ENCODE results near the gene PARD3B. TPM values are rescaled to one million over a fixed set of nuclear protein-coding genes. Genes with fewer than 3 reads are reported as not detected.

The PARD3B gene
- total RNA-seq, 1 donor from 2014 or later = 6.5 TPM

DNA sequence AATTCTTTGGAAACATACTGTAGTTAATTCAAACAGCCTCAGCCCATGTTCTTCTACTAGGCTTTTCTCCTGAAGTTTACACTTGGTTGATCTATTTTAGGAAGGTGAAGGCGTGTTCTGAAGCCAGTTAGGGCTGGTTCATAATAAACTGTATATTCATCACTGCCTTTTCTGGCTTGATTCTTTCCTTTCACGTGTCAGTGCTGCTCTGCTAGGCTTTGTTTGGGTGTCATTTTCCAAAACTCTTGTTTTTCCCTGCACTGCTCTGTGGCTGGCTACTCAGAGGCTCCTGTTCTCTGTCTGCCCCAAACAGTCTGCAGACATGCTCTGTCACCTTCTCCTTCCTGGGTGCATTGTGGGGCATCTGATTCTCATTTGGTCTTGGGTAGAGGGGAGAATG lies 136.1 kb downstream of the PARD3B start:
- Histone ChIP-seq H3K4me3 (ENCODE audit: low read depth, low read length) (no peak overlapping the region), H3K36me3 (ENCODE audit: control insufficient read depth, insufficient read depth, low read length) (no peaks in the 10 kb centered on the region), H3K27me3 (ENCODE audit: control insufficient read depth, insufficient read depth, low read length) (no peaks in the 10 kb centered on the region)
- TF ChIP-seq, protein P1, sequence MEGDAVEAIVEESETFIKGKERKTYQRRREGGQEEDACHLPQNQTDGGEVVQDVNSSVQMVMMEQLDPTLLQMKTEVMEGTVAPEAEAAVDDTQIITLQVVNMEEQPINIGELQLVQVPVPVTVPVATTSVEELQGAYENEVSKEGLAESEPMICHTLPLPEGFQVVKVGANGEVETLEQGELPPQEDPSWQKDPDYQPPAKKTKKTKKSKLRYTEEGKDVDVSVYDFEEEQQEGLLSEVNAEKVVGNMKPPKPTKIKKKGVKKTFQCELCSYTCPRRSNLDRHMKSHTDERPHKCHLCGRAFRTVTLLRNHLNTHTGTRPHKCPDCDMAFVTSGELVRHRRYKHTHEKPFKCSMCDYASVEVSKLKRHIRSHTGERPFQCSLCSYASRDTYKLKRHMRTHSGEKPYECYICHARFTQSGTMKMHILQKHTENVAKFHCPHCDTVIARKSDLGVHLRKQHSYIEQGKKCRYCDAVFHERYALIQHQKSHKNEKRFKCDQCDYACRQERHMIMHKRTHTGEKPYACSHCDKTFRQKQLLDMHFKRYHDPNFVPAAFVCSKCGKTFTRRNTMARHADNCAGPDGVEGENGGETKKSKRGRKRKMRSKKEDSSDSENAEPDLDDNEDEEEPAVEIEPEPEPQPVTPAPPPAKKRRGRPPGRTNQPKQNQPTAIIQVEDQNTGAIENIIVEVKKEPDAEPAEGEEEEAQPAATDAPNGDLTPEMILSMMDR (IDR thresholded peaks at IDR 0.05; ENCODE audit: insufficient read depth, low read length, poor library complexity, severe bottlenecking) = no peak
- DNase-seq (ENCODE audit: low read depth) = no peak

DNA sequence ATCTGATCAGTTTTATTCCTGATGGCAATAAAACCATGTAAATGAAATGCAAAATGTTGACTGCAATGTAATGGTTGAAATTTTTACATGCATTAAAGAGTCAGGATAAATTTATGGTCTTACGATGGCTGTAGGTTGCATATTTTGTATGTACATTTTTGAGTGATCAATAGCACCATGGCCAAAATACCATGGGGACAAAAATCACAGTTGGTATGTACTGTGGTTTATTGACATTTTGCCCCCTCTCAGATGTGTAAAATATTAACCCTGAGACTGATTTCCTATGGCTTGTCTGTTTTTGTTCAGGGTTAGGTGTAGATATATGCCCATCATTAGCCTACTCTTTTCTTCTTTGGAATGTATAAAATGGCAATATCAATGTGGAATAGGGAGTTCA lies 138.1 kb downstream of the PARD3B start:
- Histone ChIP-seq H3K27me3 (ENCODE audit: control insufficient read depth, insufficient read depth, low read length) (no peaks in the 10 kb centered on the region), H3K4me3 (ENCODE audit: low read depth, low read length) (no peak overlapping the region), H3K36me3 (ENCODE audit: control insufficient read depth, insufficient read depth, low read length) (no peaks in the 10 kb centered on the region)
- no peak for DNase-seq (ENCODE audit: low read depth)
- TF ChIP-seq, protein P1 (IDR thresholded peaks at IDR 0.05; ENCODE audit: insufficient read depth, low read length, poor library complexity, severe bottlenecking) = no peak

DNA sequence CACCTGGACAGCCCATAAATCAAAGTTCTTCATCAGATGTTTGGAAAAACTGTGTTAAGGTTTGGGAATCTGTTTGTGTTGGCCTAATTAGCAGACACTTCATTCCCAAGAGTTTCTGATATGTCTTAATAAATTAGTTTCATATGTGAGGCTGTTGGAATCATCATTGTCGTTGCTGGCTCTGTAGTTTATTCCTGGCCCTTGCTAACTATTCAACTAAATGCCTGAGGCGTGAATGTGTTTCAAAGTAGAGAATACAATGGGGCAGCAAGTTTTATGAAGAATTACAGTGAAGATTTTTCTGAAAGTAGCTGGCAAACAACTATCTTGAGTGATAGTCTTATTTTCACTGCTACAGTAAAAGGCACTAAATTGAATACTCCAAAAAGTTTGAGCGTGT lies 141.1 kb downstream of the PARD3B start:
- TF ChIP-seq, protein P1 (IDR thresholded peaks at IDR 0.05; ENCODE audit: insufficient read depth, low read length, poor library complexity, severe bottlenecking) = no peak
- no peaks in the 10 kb centered on the region for H3K27me3 ChIP-seq (ENCODE audit: control insufficient read depth, insufficient read depth, low read length)
- DNase-seq (ENCODE audit: low read depth) = no peak
- no peak overlapping the region for H3K4me3 ChIP-seq (ENCODE audit: low read depth, low read length)
- no peaks in the 10 kb centered on the region for H3K36me3 ChIP-seq (ENCODE audit: control insufficient read depth, insufficient read depth, low read length)

DNA sequence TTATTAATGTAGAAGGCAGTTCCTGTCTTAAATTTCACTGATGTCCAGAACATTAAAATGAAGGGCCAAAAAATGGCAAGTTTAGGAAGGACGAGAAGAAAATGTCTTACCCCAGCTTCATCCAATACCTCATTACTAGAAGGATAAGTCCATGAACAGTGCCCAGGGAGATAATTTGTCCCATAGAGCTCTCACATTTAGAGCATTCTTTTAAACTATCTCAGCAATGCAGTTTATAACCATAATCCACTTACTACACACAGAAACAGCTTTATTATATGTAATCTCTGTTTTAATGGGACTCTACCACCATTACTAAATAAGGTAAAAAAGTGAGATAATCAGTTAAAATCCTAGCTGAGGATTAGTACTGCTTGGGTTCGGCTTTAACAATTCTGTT lies 142.5 kb downstream of the PARD3B start:
- no peak for DNase-seq (ENCODE audit: low read depth)
- H3K4me3 ChIP-seq (ENCODE audit: low read depth, low read length) = no peak overlapping the region
- no peaks in the 10 kb centered on the region for H3K27me3 ChIP-seq (ENCODE audit: control insufficient read depth, insufficient read depth, low read length)
- TF ChIP-seq, protein P1 (IDR thresholded peaks at IDR 0.05; ENCODE audit: insufficient read depth, low read length, poor library complexity, severe bottlenecking) = no peak
- no peaks in the 10 kb centered on the region for H3K36me3 ChIP-seq (ENCODE audit: control insufficient read depth, insufficient read depth, low read length)

DNA sequence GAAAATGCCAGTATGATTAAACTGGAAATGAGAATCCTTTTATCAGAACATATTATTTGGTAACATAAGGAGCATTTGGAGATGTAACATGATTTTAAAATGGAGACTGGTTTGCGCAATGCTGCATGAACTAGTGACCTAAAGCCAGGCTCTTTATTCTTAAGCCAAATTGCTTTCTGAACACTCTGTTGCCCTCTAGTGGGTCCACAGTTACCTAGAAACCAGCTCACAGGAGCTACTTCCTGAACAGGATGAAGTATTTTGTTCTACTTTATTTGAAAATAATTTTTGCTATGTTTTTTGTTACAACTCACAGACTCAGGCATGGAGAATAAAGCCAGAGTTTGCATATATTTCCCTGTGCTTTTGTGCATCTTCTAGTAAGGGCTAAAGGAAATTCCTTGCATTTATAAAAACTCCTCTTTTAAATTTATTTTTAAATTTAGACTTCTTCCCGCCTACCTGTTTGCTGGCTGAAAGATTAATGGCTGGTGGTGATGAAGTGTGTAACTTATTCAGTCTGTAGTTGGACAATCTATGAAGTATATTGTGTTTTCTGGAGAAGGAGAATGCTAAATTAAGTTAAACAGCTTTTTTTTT lies 146.7 kb downstream of the PARD3B start:
- TF ChIP-seq, protein P1 (IDR thresholded peaks at IDR 0.05; ENCODE audit: insufficient read depth, low read length, poor library complexity, severe bottlenecking) = peak; percentile 83
- Histone ChIP-seq H3K27me3 (ENCODE audit: control insufficient read depth, insufficient read depth, low read length) (no peaks in the 10 kb centered on the region), H3K4me3 (ENCODE audit: low read depth, low read length) (no peak overlapping the region), H3K36me3 (ENCODE audit: control insufficient read depth, insufficient read depth, low read length) (no peaks in the 10 kb centered on the region)
- peak; percentile 72 for DNase-seq (ENCODE audit: low read depth)

DNA sequence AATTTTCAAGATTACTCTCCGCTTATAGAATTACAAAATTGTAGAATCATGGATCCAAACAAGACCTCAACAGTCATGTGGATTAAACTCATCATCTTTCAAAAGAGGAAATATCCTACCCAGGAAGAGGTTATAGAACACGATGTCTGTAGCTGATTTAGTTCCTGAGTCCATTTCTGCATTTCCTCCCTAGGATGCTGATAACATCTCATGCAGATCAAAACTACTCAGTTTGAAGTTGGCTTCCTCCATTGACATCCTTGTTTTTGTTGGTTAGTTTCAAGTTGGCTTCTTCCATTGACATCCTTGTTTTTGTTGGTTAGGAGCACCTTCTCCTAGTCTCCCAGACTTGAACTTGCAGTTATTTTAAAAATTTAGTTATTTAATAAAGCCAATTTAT lies 147.5 kb downstream of the PARD3B start:
- Histone ChIP-seq H3K27me3 (ENCODE audit: control insufficient read depth, insufficient read depth, low read length) (no peaks in the 10 kb centered on the region), H3K4me3 (ENCODE audit: low read depth, low read length) (no peak overlapping the region), H3K36me3 (ENCODE audit: control insufficient read depth, insufficient read depth, low read length) (no peaks in the 10 kb centered on the region)
- no peak for DNase-seq (ENCODE audit: low read depth)
- TF ChIP-seq, protein P1 (IDR thresholded peaks at IDR 0.05; ENCODE audit: insufficient read depth, low read length, poor library complexity, severe bottlenecking) = no peak

All from kidney epithelial cell (primary cell).